GM12801 (cell line): Measurements from ENCODE around the gene PAQR5.

Experiments used
- CTCF ChIP-seq: IDR thresholded peaks from one replicate; pipeline ENCODE4 v1.5.1; 2011; ENCODE audit warnings: control low read depth; ENCODE audit not compliant: insufficient read length; ENCODE audit errors: extremely low read depth

Gene PAQR5

DNA sequence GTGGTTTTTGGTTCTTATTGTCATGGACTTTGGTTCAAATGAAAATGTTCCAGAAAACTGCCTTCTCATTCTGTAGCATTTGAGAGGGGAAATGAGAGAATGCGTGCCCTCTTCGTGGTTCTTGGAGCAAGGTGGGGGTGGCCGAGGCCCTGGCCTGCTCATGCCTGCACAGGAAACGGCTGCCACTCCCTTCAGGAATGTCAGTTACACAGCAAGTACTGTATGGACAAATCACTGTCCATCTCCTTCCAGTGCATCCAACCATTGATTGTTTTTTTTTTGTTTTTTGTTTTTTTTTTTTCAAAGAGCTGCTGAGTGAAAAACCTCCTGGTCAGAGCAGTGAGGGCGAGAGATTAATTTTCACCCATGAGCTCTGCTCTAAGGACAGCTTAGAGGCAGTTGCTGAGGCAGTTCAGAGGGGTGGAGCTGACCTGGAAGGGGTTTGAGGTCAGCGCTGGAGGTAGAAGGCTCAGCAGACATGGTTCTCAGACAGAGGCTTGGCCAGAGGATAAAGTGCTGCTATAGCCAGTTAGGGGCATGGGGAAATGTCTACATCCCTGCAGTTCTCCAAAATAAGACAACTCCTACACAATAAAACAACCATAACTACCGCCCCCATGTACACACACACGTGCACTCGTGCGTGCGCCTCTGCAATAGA is 95.2 kb downstream of the PAQR5 start:
- no peak for TF ChIP-seq CTCF

- TF ChIP-seq CTCF = no peak
Measured at GRCh38 chr15:69394556-69395282, 96.0 kb downstream of the PAQR5 start.

GRCh38 chr15:69395460-69395859 is 96.7 kb downstream of the PAQR5 start:
- TF ChIP-seq CTCF = no peak

- TF ChIP-seq CTCF = no peak
Measured at GRCh38 chr15:69395991-69396390, 97.3 kb downstream of the PAQR5 start.

DNA sequence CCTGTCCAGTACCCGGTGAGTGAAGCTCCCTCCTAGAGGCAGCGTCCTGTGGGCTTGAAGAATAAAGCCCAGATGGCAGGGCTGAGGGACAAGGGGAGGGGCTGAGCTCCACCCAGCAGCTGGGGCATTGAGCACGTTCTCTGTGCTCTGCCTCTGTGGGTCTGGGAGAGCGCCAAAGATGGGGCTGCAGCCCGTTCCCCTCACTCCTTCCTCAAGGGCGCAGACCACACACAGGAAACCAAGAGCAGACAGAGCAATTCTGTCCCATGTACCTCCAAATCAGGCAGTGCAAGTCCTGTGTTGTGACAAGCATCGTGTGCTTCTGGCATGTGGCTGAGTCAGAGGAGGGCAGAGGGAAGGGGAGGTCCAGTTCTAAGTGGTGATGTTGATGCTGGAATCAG is 99.8 kb downstream of the PAQR5 start:
- no peak for TF ChIP-seq CTCF

DNA sequence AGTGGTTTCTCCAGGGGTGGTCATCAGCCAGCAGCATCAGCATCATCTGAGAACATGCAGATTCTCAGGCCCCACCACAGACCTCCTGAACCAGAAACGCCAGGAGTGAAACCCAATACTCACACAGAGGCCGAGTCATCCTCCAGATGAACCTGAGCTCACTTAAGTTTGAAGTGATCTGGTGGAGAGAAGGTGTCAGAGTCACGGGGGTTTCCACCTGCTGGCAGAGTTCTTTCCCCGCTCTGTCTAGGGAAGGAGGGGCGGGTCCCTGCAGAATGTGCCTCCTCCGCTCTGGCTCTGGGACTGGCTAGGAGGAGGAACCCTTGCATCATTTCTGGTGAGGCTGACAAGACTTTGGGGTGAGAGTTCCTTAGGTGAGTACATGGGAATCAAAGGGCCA is 102.1 kb downstream of the PAQR5 start:
- TF ChIP-seq CTCF = no peak

DNA sequence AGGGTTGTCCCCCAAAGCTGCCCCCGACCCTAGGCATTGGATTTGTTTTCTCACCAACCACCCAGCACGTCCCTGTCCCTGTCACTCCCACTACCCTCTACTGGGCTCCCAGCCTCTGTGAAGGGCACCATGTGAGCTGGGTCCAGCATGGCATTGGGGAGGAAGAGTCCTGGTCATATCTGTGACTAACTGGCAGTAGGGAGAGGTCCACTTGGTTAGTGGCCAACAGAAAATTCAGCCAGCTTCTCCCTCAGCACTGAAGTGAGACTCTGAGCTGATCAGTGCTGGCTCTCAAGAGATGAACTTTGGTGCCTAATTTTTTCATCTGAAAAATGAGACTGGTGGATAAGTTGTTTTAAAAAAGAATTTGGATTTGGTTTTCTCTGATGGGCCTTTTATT is 104.1 kb downstream of the PAQR5 start:
- no peak for TF ChIP-seq CTCF
